NOMO-1 treated with dmso at 0.1 percent for 144 hours (cell line): Measurements from ENCODE around the gene TAS2R3.

Source experiments
- DNase-seq: peaks from one replicate; lab custom pipeline; 2025; ENCODE audit not compliant: unreplicated experiment; lab: John Stamatoyannopoulos, UW

The TAS2R3 gene

GRCh38 chr7:141785706-141786552, 22.0 kb downstream of the TAS2R3 start:
- DNase-seq, result no peak

- no peak for DNase-seq
Measured at GRCh38 chr7:141788296-141788695, 24.4 kb downstream of the TAS2R3 start.

- DNase-seq, result no peak
Measured at GRCh38 chr7:141789917-141790316, 26.0 kb downstream of the TAS2R3 start, which contains the start of gene TAS2R5. TAS2R5 (plus strand) TSS chr7:141790217; CDS start chr7:141790362, 145 bp downstream.

- DNase-seq, result no peak
Measured at GRCh38 chr7:141792526-141792925, 28.6 kb downstream of the TAS2R3 start.
